Aorta (tissue), 5 donors: ENCODE results near the gene TXNDC5. TPM values are rescaled to one million over a fixed set of nuclear protein-coding genes. Genes with fewer than 3 reads are reported as not detected.

Experiments used
- ATAC-seq: fragments of 200-7000 bp; cut with Tn5 transposase; one replicate; pipeline ENCODE4 v1.9.1; 2022; ENCODE audit warnings: moderate library complexity; ENCODE audit not compliant: low FRiP score
- DNase-seq, 2 donors: peaks; one replicate each; pipeline ENCODE4 v3.0.0-alpha.2; 2020
- H3K27ac ChIP-seq, 2 donors: one replicate each; pipeline ENCODE4 v1.5.1; 2013; ENCODE audit warnings: low read length in 2 of 2, mild to moderate bottlenecking in 2 of 2, moderate library complexity in 2 of 2, control low read depth in 1 of 2, inconsistent platforms in 1 of 2, low read depth in 1 of 2
- H3K27me3 ChIP-seq, 2 donors: one replicate each; pipeline ENCODE4 v1.6.1; 2013; ENCODE audit warnings: control low read depth in 1 of 2, low read length in 1 of 2, mild to moderate bottlenecking in 1 of 2, moderate library complexity in 1 of 2; ENCODE audit not compliant: insufficient read depth in 2 of 2, control insufficient read depth in 1 of 2
- H3K36me3 ChIP-seq, 2 donors: one replicate each; pipeline ENCODE4 v1.6.1; 2013; ENCODE audit warnings: control low read depth in 1 of 2, low read length in 1 of 2, mild to moderate bottlenecking in 1 of 2; ENCODE audit not compliant: insufficient read depth in 2 of 2, control insufficient read depth in 1 of 2
- H3K4me1 ChIP-seq, 2 donors: one replicate each; pipeline ENCODE4 v1.6.1; 2013; ENCODE audit warnings: low read length in 2 of 2, control low read depth in 1 of 2, mild to moderate bottlenecking in 1 of 2, moderate library complexity in 1 of 2; ENCODE audit not compliant: insufficient read depth in 2 of 2, control insufficient read depth in 1 of 2
- H3K4me3 ChIP-seq, 2 donors: one replicate each; pipeline ENCODE4 v1.5.1; 2013; ENCODE audit warnings: low read length in 2 of 2, control low read depth in 1 of 2, mild to moderate bottlenecking in 1 of 2
- H3K9me3 ChIP-seq: one replicate; pipeline ENCODE4 v1.6.1; 2013; ENCODE audit warnings: mild to moderate bottlenecking, low read length; ENCODE audit not compliant: control insufficient read depth
- WGBS, 2 donors: extraction: QIAGEN DNeasy Blood & Tissue Kit; methylation state at CpG; one replicate each; pipeline ENCODE4 v1.1.7; 2013; 5-methylcytosine and 5-hydroxymethylcytosine counted together
- intact Hi-C, 2 donors: fragments of 100-400 bp; cut with DNase I; formaldehyde crosslinking; loops; one replicate each; pipeline versions ENCODE4 v1.14.2 to v1.15.0; 2022
- polyA plus RNA-seq, 2 donors: library from polyadenylated mRNA; stranded (reverse); fragments of 200-250 nt; gene quantifications; one replicate each; pipeline ENCODE4 v1.2.3, GENCODE V29; 2013
- total RNA-seq, 2 donors: library from RNA; stranded (reverse); fragmentation: NEBNext Ultra II Directional; extraction: Animal tissue kit (Norgen Biotek cat#: 25700); gene quantifications; one replicate each; pipeline ENCODE4 v1.2.1, GENCODE V29; 2021
- donor health status: healthy with polysubstance abuse.
- donor health status: Bipolar disorder and iron deficiency.
- donor health status: DM: no; HTN: no; CAD: no.
- donor health status: DM: no; HTN: no; CAD: no.
- donor health status: DM: yes; HTN: yes; CAD: no.

The TXNDC5 gene
- total and polyA plus RNA-seq, 4 donors = 62.5 to 96.7 (median 94.3) TPM

GRCh38 chr6:7939184-7939863 is 28.7 kb upstream of the TXNDC5 start:
- H3K4me3 ChIP-seq = no peak overlapping the region
- WGBS, 2 donors = 65 to 71% methylated on average over 11 of the region's 11 CpGs
- intact Hi-C loops = no loop called here

GRCh38 chr6:7938562-7939183 is 28.1 kb upstream of the TXNDC5 start:
- Histone ChIP-seq H3K4me3 (no peak overlapping the region), H3K36me3 (no peaks in the 10 kb centered on the region), H3K4me1 (no peaks in the 10 kb centered on the region), H3K27me3 (no peaks in the 10 kb centered on the region), H3K9me3 (no peaks in the 10 kb centered on the region), H3K27ac (no peak overlapping the region)
- 90% methylated on average over 4 of the region's 4 CpGs for WGBS, 2 donors
- ATAC-seq (no peak), DNase-seq (no peak)
- intact Hi-C loops = no loop called here

More at GRCh38 chr6:7939184-7939863, 28.7 kb upstream of the TXNDC5 start:
- Histone ChIP-seq H3K27ac (no peak overlapping the region), H3K36me3 (no peaks in the 10 kb centered on the region), H3K9me3 (no peaks in the 10 kb centered on the region), H3K27me3 (no peaks in the 10 kb centered on the region), H3K4me1 (no peaks in the 10 kb centered on the region)
- ATAC-seq (no peak), DNase-seq (no peak)

- ATAC-seq = no peak
- Histone ChIP-seq H3K9me3 (no peaks in the 10 kb centered on the region), H3K4me1 (no peaks in the 10 kb centered on the region), H3K36me3 (no peaks in the 10 kb centered on the region), H3K27ac (no peak overlapping the region), H3K27me3 (no peaks in the 10 kb centered on the region), H3K4me3 (no peak overlapping the region)
- DNase-seq = no peak
- 48 to 50% methylated on average over 3 of the region's 3 CpGs for WGBS, 2 donors
- intact Hi-C loops = no loop called here
Observed at GRCh38 chr6:7933794-7934193, 23.2 kb upstream of the TXNDC5 start.

GRCh38 chr6:7932625-7933024 is 22.0 kb upstream of the TXNDC5 start:
- Histone ChIP-seq H3K27ac (no peak overlapping the region), H3K27me3 (no peaks in the 10 kb centered on the region), H3K4me3 (no peak overlapping the region), H3K36me3 (no peaks in the 10 kb centered on the region), H3K4me1 (no peaks in the 10 kb centered on the region), H3K9me3 (no peaks in the 10 kb centered on the region)
- DNase-seq = no peak
- no peak for ATAC-seq
- intact Hi-C loops = no loop called here
- WGBS, 2 donors = 79 to 80% methylated on average over 2 of the region's 2 CpGs

GRCh38 chr6:7924867-7925266 is 14.3 kb upstream of the TXNDC5 start:
- no peaks in the 10 kb centered on the region for H3K27me3 ChIP-seq
- ATAC-seq = no peak
- no peak overlapping the region for H3K27ac ChIP-seq
- H3K4me3 ChIP-seq = no peak overlapping the region
- no peaks in the 10 kb centered on the region for H3K36me3 ChIP-seq
- no peak for DNase-seq
- H3K4me1 ChIP-seq = no peaks in the 10 kb centered on the region
- intact Hi-C loops = no loop called here
- H3K9me3 ChIP-seq = peaks cover 7% of the 10 kb centered on the region

GRCh38 chr6:7922596-7922995 is 12.0 kb upstream of the TXNDC5 start:
- no peaks in the 10 kb centered on the region for H3K4me1 ChIP-seq
- peaks cover 7% of the 10 kb centered on the region for H3K9me3 ChIP-seq
- ATAC-seq (no peak), DNase-seq (no peak)
- H3K27me3 ChIP-seq = no peaks in the 10 kb centered on the region
- intact Hi-C loops = no loop called here
- H3K27ac ChIP-seq = no peak overlapping the region
- WGBS, 2 donors = 87 to 94% methylated on average over 1 of the region's 1 CpG
- H3K4me3 ChIP-seq = no peak overlapping the region
- no peaks in the 10 kb centered on the region for H3K36me3 ChIP-seq

- no peak overlapping the region for H3K4me3 ChIP-seq
- no peak for ATAC-seq
- DNase-seq = no peak
Observed at GRCh38 chr6:7921632-7922092, 11.1 kb upstream of the TXNDC5 start.

GRCh38 chr6:7921046-7921445 is 10.5 kb upstream of the TXNDC5 start:
- intact Hi-C loops = no loop called here
- Histone ChIP-seq H3K9me3 (peaks cover 7% of the 10 kb centered on the region), H3K27me3 (no peaks in the 10 kb centered on the region), H3K36me3 (no peaks in the 10 kb centered on the region), H3K4me1 (no peaks in the 10 kb centered on the region), H3K4me3 (no peak overlapping the region), H3K27ac (no peak overlapping the region)
- DNase-seq (no peak), ATAC-seq (no peak)
- 75 to 76% methylated on average over 4 of the region's 4 CpGs for WGBS, 2 donors

More at GRCh38 chr6:7921632-7922092, 11.1 kb upstream of the TXNDC5 start:
- H3K36me3 ChIP-seq = no peaks in the 10 kb centered on the region
- peaks cover 7% of the 10 kb centered on the region for H3K9me3 ChIP-seq
- no peaks in the 10 kb centered on the region for H3K4me1 ChIP-seq
- intact Hi-C loops = no loop called here
- no peak overlapping the region for H3K27ac ChIP-seq
- no peaks in the 10 kb centered on the region for H3K27me3 ChIP-seq
- WGBS, 2 donors = 80 to 88% methylated on average over 5 of the region's 5 CpGs

GRCh38 chr6:7920425-7920824 is 9.8 kb upstream of the TXNDC5 start:
- ATAC-seq (no peak), DNase-seq (no peak)
- no peak overlapping the region for H3K4me3 ChIP-seq
- peaks cover 3% of the 10 kb centered on the region for H3K9me3 ChIP-seq
- H3K27me3 ChIP-seq = no peaks in the 10 kb centered on the region
- H3K36me3 ChIP-seq = no peaks in the 10 kb centered on the region
- intact Hi-C loops = no loop called here
- H3K27ac ChIP-seq = no peak overlapping the region
- 72 to 81% methylated on average over 2 of the region's 2 CpGs for WGBS, 2 donors
- H3K4me1 ChIP-seq = no peaks in the 10 kb centered on the region
